Right atrium auricular region (tissue), 2 donors: ENCODE measurements around the gene CPNE5. TPM values are rescaled to one million over a fixed set of nuclear protein-coding genes. Genes with fewer than 3 reads are reported as not detected.

Experiments used
- DNase-seq: peaks from one replicate; pipeline ENCODE4 v3.0.0-alpha.2; 2019; ENCODE audit warnings: low spot score
- H3K27ac ChIP-seq, 2 donors: fragments of 200-600 bp; sonication (generic); 1 replicate in 1 of 2; 2 replicates in 1 of 2; pipeline ENCODE4 v1.5.1; 2016 to 2019
- H3K27me3 ChIP-seq, 2 donors: fragments of 200-600 bp; sonication (generic); one replicate each; pipeline versions ENCODE4 v1.5.1 to v1.6.0; 2017 to 2019
- H3K36me3 ChIP-seq: fragments of 200-600 bp; sonication (generic); one replicate; pipeline ENCODE4 v1.5.1; 2016
- H3K4me1 ChIP-seq, 2 donors: fragments of 200-600 bp; sonication (generic); one replicate each; pipeline versions ENCODE4 v1.5.1 to v1.6.0; 2017 to 2019
- H3K4me3 ChIP-seq, 2 donors: fragments of 200-600 bp; sonication (generic); 1 replicate in 1 of 2; 2 replicates in 1 of 2; pipeline ENCODE4 v1.5.1; 2017 to 2019; ENCODE audit warnings: mild to moderate bottlenecking in 1 of 2, moderate library complexity in 1 of 2
- H3K9me3 ChIP-seq, 2 donors: fragments of 200-600 bp; sonication (generic); one replicate each; pipeline ENCODE4 v1.5.1; 2019
- CTCF ChIP-seq, 2 donors: fragments of 200-600 bp; sonication (generic); IDR thresholded peaks; one replicate each; pipeline ENCODE4 v1.5.1; 2019; ENCODE audit warnings: antibody characterized with exemption in 2 of 2
- total RNA-seq, 2 donors: library from RNA; depleted of rRNA; stranded (reverse); fragments of >200 nt; gene quantifications; one replicate each; pipeline ENCODE4 v1.1.0, GENCODE V29; 2016

CPNE5 gene
- total RNA-seq, 2 donors from 2014 or later, result 36.7 to 47.4 TPM

- no peaks in the 10 kb centered on the region for H3K27me3 ChIP-seq
- H3K4me1 ChIP-seq, result no peaks in the 10 kb centered on the region
- H3K4me3 ChIP-seq, result no peak overlapping the region
- no peak for TF ChIP-seq CTCF (IDR thresholded peaks at IDR 0.05)
- DNase-seq, result no peak
- H3K9me3 ChIP-seq, result no peaks in the 10 kb centered on the region
- H3K36me3 ChIP-seq, result no peaks in the 10 kb centered on the region
- no peak overlapping the region for H3K27ac ChIP-seq
Observed at GRCh38 chr6:36698871-36699271, 140.4 kb downstream of the CPNE5 start.

- Histone ChIP-seq H3K27ac (no peak overlapping the region), H3K4me3 (no peak overlapping the region), H3K9me3 (no peaks in the 10 kb centered on the region), H3K4me1 (peaks cover 0 to 3% of the 10 kb centered on the region in 2 donors), H3K27me3 (no peaks in the 10 kb centered on the region), H3K36me3 (no peaks in the 10 kb centered on the region)
- no peak for TF ChIP-seq CTCF (IDR thresholded peaks at IDR 0.05)
- no peak for DNase-seq
Observed at GRCh38 chr6:36698196-36698595, 141.0 kb downstream of the CPNE5 start.

- DNase-seq, result no peak
- no peak for TF ChIP-seq CTCF (IDR thresholded peaks at IDR 0.05)
- H3K36me3 ChIP-seq, result no peaks in the 10 kb centered on the region
- no peak within 1 kb of the TSS for H3K4me3 ChIP-seq
- no peaks in the 10 kb centered on the region for H3K27me3 ChIP-seq
- H3K4me1 ChIP-seq, result peaks cover 0 to 10% of the 10 kb centered on the region in 2 donors
- H3K9me3 ChIP-seq, result no peaks in the 10 kb centered on the region
- no peak within 1 kb of the TSS for H3K27ac ChIP-seq
Observed at GRCh38 chr6:36697481-36697903, 141.8 kb downstream of the CPNE5 start, which contains the start of gene RAB44. TSS of gene RAB44 (plus strand) at chr6:36697826. CDS start at chr6:36704236, 6,410 bp downstream.

GRCh38 chr6:36695414-36695813, 143.8 kb downstream of the CPNE5 start:
- no peak for DNase-seq
- no peak overlapping the region for H3K27ac ChIP-seq
- H3K4me3 ChIP-seq, result no peak overlapping the region
- H3K27me3 ChIP-seq, result no peaks in the 10 kb centered on the region
- no peaks in the 10 kb centered on the region for H3K36me3 ChIP-seq
- H3K4me1 ChIP-seq, result peaks cover 0 to 19% of the 10 kb centered on the region in 2 donors
- no peak for TF ChIP-seq CTCF (IDR thresholded peaks at IDR 0.05)
- H3K9me3 ChIP-seq, result no peaks in the 10 kb centered on the region

- no peak overlapping the region for H3K27ac ChIP-seq
- H3K27me3 ChIP-seq, result no peaks in the 10 kb centered on the region
- TF ChIP-seq CTCF (IDR thresholded peaks at IDR 0.05), result no peak
- no peaks in the 10 kb centered on the region for H3K9me3 ChIP-seq
- H3K4me3 ChIP-seq, result no peak overlapping the region
- DNase-seq, result no peak
- H3K36me3 ChIP-seq, result no peaks in the 10 kb centered on the region
- H3K4me1 ChIP-seq, result peaks cover 0 to 19% of the 10 kb centered on the region in 2 donors
Observed at GRCh38 chr6:36694616-36695015, 144.6 kb downstream of the CPNE5 start.
